ENCODE measurements around the gene EFHC1. TPM values are rescaled to one million over a fixed set of nuclear protein-coding genes. Genes with fewer than 3 reads are reported as not detected.

Gene EFHC1
- total and polyA plus RNA-seq, 12 donors: 3.3 to 14.3 (median 5.8) TPM

- Histone ChIP-seq H3K9me3 (no peaks in the 10 kb centered on the region), H3K4me3 (peak overlapping the region in 1 of 10 donors; percentile 4), H3K27ac (peak overlapping the region; percentile 50 to 91 (median 80)), H3K27me3 (no peaks in the 10 kb centered on the region), H3K4me1 (peaks cover 19 to 79% (median 48%) of the 10 kb centered on the region in 9 donors), H3K36me3 (peaks cover 0 to 83% (median 32%) of the 10 kb centered on the region in 9 donors)
- 26 to 27% methylated on average over 24 of the region's 24 CpGs for WGBS, 2 donors
- ATAC-seq (peak; percentile 79 to 92 (median 88)), DNase-seq (peak; percentile 88 to 91)
- intact Hi-C loops (cut with DNase I): loop anchor here in 7 of 10 donors (2.0 to 5.0 kb wide), 5 partner anchors 73 to 93 kb away; partner anchors contain the start of genes TRAM2 (in 6 of the 7) and EFHC1 (in 1 of the 7)
- no peak for TF ChIP-seq CTCF (IDR thresholded peaks at IDR 0.05)
These were observed 84.0 kb downstream of the EFHC1 start for GRCh38 chr6:52503851-52504781.

DNA sequence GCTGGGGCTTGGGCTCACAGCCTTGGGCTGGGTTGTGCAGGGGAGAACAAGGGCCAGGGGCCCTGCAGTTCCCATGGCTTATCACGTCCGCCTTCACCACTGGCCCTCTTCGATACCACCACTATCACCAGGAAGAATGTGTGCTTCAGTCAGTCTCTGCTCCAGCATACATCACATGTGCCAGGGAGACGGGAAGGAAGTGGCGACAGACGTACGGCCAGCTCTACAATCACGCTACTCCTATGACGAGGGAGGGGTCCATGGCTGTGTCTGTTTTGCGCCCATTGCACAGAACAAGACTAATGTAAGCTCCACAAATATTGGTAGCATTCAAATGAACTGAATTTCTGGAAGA lies 84.6 kb downstream of the EFHC1 start:
- H3K4me1 ChIP-seq: peaks cover 14 to 79% (median 42%) of the 10 kb centered on the region in 9 donors
- 41 to 48% methylated on average over 10 of the region's 10 CpGs for WGBS, 2 donors
- peaks cover 0 to 89% (median 37%) of the 10 kb centered on the region in 9 donors for H3K36me3 ChIP-seq
- intact Hi-C loops (cut with DNase I): loop anchor here in 7 of 10 donors (2.0 to 5.0 kb wide), 5 partner anchors 73 to 93 kb away; partner anchors contain the start of genes TRAM2 (in 6 of the 7) and EFHC1 (in 2 of the 7)
- TF ChIP-seq CTCF (IDR thresholded peaks at IDR 0.05): no peak
- H3K9me3 ChIP-seq: no peaks in the 10 kb centered on the region
- H3K27me3 ChIP-seq: no peaks in the 10 kb centered on the region
- H3K27ac ChIP-seq: peak overlapping the region; percentile 4 to 91 (median 80)
- peak in 4 of 8 donors; percentile 0 to 3 (median 1) for ATAC-seq
- H3K4me3 ChIP-seq: no peak overlapping the region
- no peak for DNase-seq

DNA sequence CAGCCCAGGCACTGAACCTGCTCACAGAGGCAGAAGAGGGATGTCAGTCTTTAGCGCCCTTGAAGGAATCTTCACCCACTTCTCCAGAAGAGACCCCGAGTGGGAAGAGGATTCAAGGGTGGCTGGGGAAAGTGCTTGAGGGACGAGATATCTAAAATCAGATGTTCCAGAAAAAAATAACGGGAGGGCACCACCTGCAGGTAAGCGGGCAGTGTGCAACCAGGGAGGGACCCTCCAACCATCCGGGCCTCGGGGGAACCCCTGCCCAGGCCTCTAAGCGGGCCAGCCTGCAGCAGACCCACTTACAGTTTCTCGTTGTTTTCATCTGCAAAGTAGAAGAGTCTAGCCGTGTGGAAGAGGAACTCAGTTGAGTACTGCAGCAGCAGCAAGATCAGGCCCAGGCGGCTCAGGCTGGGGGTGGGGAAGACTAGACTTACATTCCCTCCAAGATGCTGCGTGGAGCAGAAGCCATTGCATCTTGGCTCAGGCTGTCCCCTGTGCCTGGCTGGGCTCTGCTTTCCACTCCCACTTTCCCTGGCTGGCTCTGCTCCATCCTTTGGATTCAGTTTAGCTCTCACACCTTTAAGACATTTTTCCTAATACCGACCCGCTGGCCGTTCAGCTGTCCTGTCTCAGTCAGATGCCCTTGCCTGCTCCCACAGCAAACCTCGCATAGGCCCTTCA lies 85.7 kb downstream of the EFHC1 start:
- H3K27ac ChIP-seq: peak overlapping the region in 1 of 10 donors; percentile 91
- 84 to 85% methylated on average over 16 of the region's 16 CpGs for whole genome bisulfite sequencing, 2 donors
- intact Hi-C loops (cut with DNase I): loop anchor here in 2 of 10 donors (2.0 to 5.0 kb wide), 2 partner anchors 84 to 85 kb away; partner anchors contain the start of gene EFHC1 (in 2 of the 2)
- H3K9me3 ChIP-seq: no peaks in the 10 kb centered on the region
- no peaks in the 10 kb centered on the region for H3K27me3 ChIP-seq
- H3K4me1 ChIP-seq: peaks cover 14 to 79% (median 33%) of the 10 kb centered on the region in 9 donors
- ATAC-seq (no peak), DNase-seq (no peak)
- H3K36me3 ChIP-seq: peaks cover 0 to 91% (median 37%) of the 10 kb centered on the region in 9 donors
- no peak for TF ChIP-seq CTCF (IDR thresholded peaks at IDR 0.05)
- H3K4me3 ChIP-seq: no peak overlapping the region

DNA sequence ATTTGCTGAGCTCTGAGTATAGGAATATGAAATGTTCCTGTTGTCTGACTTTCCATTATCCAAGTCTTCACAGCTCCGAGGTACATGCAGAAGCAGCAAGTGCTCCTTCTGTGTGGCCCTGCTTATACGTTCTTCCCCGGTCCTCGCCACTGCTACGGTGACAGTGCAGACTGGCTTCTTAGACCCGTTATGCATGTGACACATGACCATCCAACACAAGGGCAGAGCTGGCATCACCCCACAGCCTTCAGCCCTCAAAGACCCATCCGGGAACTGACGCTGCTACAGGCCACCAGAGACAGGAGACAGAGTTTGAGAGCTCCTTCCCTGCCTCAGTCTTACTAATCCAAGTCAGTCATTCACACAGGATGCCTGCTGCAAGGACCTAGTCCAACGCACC lies 86.3 kb downstream of the EFHC1 start:
- DNase-seq (no peak), ATAC-seq (no peak)
- H3K9me3 ChIP-seq: no peaks in the 10 kb centered on the region
- H3K27ac ChIP-seq: peak overlapping the region in 1 of 10 donors; percentile 91
- intact Hi-C loops (cut with DNase I): loop anchor here in 1 of 10 donors (5.0 kb wide), 1 partner anchor 84 kb away; the partner anchor contains the start of gene EFHC1
- whole genome bisulfite sequencing, 2 donors: 76 to 80% methylated on average over 9 of the region's 9 CpGs
- no peak overlapping the region for H3K4me3 ChIP-seq
- H3K4me1 ChIP-seq: peaks cover 14 to 81% (median 36%) of the 10 kb centered on the region in 9 donors
- H3K27me3 ChIP-seq: no peaks in the 10 kb centered on the region
- peaks cover 0 to 92% (median 36%) of the 10 kb centered on the region in 9 donors for H3K36me3 ChIP-seq
- TF ChIP-seq CTCF (IDR thresholded peaks at IDR 0.05): no peak
